Mucosa of rectum (tissue), 2 donors: ENCODE data around the gene OSGEP.

Experiments
- H3K27ac ChIP-seq, 2 donors: one replicate each; pipeline ENCODE4 v1.7.0; 2013; ENCODE audit warnings: inconsistent platforms in 2 of 2, low read depth in 2 of 2, low read length in 2 of 2
- H3K27me3 ChIP-seq, 2 donors: one replicate each; pipeline ENCODE4 v1.7.0; 2013; ENCODE audit warnings: low read length in 2 of 2; ENCODE audit not compliant: control insufficient read depth in 2 of 2, insufficient read depth in 2 of 2
- H3K36me3 ChIP-seq, 2 donors: one replicate each; pipeline ENCODE4 v1.7.0; 2013; ENCODE audit warnings: low read length in 2 of 2; ENCODE audit not compliant: control insufficient read depth in 2 of 2, insufficient read depth in 2 of 2
- H3K4me1 ChIP-seq, 2 donors: one replicate each; pipeline ENCODE4 v1.7.0; 2013; ENCODE audit warnings: low read length in 2 of 2, mild to moderate bottlenecking in 1 of 2; ENCODE audit not compliant: control insufficient read depth in 2 of 2, insufficient read depth in 2 of 2
- H3K4me3 ChIP-seq, 2 donors: one replicate each; pipeline ENCODE4 v1.7.0; 2013; ENCODE audit warnings: low read length in 2 of 2
- H3K9ac ChIP-seq, 2 donors: one replicate each; pipeline ENCODE4 v1.7.0; 2013; ENCODE audit warnings: low read length in 2 of 2, low read depth in 1 of 2, mild to moderate bottlenecking in 1 of 2
- H3K9me3 ChIP-seq, 2 donors: one replicate each; pipeline ENCODE4 v1.7.0; 2013; ENCODE audit warnings: low read length in 2 of 2; ENCODE audit not compliant: control insufficient read depth in 2 of 2
- donor health status: healthy.
- donor health status: Normal muscosa, but diverticular disease.

The OSGEP gene

DNA sequence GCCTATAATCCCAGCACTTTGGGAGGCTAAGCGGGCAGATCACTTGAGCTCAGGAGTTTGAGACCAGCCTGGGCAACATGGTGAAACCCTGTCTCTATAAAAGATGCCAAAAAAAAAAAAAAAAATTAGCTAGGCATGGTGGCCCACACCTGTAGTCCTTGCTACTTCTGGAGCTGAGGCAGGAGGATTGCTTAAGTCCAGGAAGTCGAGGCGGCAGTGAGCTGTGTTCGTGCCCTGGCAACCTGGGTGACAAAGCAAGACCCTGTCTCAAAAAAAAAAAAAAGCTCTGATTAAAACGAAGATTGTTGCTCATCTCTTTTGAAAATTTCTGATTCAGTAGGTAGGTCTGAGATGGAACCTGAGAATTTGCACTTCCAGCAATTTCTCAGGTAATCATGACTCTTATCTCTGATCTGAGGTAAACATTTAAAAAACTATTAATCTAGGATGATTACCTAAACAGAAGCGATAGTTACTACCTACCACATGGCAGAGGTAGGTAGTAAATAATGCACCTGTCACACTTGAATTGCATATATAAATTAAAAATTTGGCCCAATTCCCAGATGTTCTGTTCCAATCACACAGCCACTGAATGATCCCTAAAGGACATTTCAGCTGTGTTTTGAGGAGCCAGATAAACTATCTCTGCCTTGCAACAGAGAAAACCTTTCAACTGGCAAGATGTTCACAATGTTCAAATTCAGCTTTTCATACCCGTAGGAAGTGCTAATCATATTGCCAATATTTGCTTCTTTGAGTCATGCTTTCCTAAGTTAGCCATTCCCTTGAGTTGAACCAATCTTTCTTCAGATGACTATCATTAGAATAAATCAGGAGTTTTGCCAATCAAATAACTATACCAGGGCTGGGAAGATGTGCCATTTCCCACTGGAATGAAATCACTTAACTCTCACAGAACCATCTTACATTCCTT is 37.1 kb downstream of the OSGEP start:
- Histone ChIP-seq H3K27me3 (no peaks in the 10 kb centered on the region), H3K9ac (peak overlapping the region; percentile 25 to 44), H3K36me3 (no peaks in the 10 kb centered on the region), H3K27ac (peak overlapping the region; percentile 93 to 94), H3K4me3 (peak overlapping the region in 1 of 2 donors; percentile 51), H3K9me3 (no peaks in the 10 kb centered on the region), H3K4me1 (peaks cover 36 to 60% of the 10 kb centered on the region in 2 donors)

DNA sequence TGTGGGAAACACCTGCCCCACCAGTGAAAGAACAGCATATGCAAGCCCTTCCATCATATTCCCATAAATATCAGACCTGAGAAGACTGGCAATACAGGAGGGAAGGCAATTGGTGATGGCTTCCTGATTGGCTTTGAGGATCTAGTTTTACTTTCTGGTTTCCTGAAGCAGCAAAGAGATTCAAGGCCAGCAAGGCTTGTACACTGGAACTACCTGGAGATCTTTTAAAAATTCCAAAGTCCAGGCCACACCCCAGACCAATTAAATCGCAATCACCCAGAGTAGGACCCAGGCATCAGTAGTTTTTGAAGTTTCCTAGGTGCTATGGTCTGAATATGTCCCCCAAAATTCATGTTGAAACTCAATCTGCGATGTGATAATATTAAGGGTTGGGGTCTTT is 38.4 kb downstream of the OSGEP start:
- no peaks in the 10 kb centered on the region for H3K9me3 ChIP-seq
- no peaks in the 10 kb centered on the region for H3K27me3 ChIP-seq
- H3K27ac ChIP-seq = peak overlapping the region; percentile 93 to 94
- no peaks in the 10 kb centered on the region for H3K36me3 ChIP-seq
- peaks cover 36 to 65% of the 10 kb centered on the region in 2 donors for H3K4me1 ChIP-seq
- peak overlapping the region in 1 of 2 donors; percentile 59 for H3K9ac ChIP-seq
- peak overlapping the region; percentile 23 to 36 for H3K4me3 ChIP-seq

GRCh38 chr14:20415782-20416206 is 38.8 kb downstream of the OSGEP start:
- H3K36me3 ChIP-seq = no peaks in the 10 kb centered on the region
- H3K4me1 ChIP-seq = peaks cover 36 to 65% of the 10 kb centered on the region in 2 donors
- no peaks in the 10 kb centered on the region for H3K27me3 ChIP-seq
- peak overlapping the region; percentile 9 to 59 for H3K9ac ChIP-seq
- H3K9me3 ChIP-seq = no peaks in the 10 kb centered on the region
- peak overlapping the region; percentile 14 to 36 for H3K4me3 ChIP-seq
- H3K27ac ChIP-seq = peak overlapping the region; percentile 93 to 94

GRCh38 chr14:20413744-20414082 is 40.9 kb downstream of the OSGEP start:
- Histone ChIP-seq H3K4me1 (peaks cover 27 to 54% of the 10 kb centered on the region in 2 donors), H3K27ac (peak overlapping the region; percentile 99 to 100), H3K4me3 (peak overlapping the region; percentile 90 to 98), H3K36me3 (no peaks in the 10 kb centered on the region), H3K27me3 (no peaks in the 10 kb centered on the region), H3K9ac (peak overlapping the region; percentile 92 to 95), H3K9me3 (no peaks in the 10 kb centered on the region)

GRCh38 chr14:20412876-20413743 is 41.5 kb downstream of the OSGEP start, which contains the start of gene TEP1:
TEP1 (minus strand) TSS chr14:20413501; CDS start chr14:20408439, 5,062 bp downstream.
- no peaks in the 10 kb centered on the region for H3K9me3 ChIP-seq
- peak within 1 kb of the TSS; percentile 99 to 100 for H3K27ac ChIP-seq
- peak within 1 kb of the TSS; percentile 90 to 98 for H3K4me3 ChIP-seq
- peak within 1 kb of the TSS; percentile 92 to 95 for H3K9ac ChIP-seq
- H3K36me3 ChIP-seq = peaks cover 3 to 5% of the 10 kb centered on the region in 2 donors
- no peaks in the 10 kb centered on the region for H3K27me3 ChIP-seq
- H3K4me1 ChIP-seq = peaks cover 23 to 49% of the 10 kb centered on the region in 2 donors

- peaks cover 20 to 43% of the 10 kb centered on the region in 2 donors for H3K4me1 ChIP-seq
- peak overlapping the region; percentile 90 to 98 for H3K4me3 ChIP-seq
- peak overlapping the region; percentile 92 to 95 for H3K9ac ChIP-seq
- no peaks in the 10 kb centered on the region for H3K27me3 ChIP-seq
- peak overlapping the region; percentile 99 to 100 for H3K27ac ChIP-seq
- peaks cover 10 to 12% of the 10 kb centered on the region in 2 donors for H3K36me3 ChIP-seq
- H3K9me3 ChIP-seq = no peaks in the 10 kb centered on the region
Measured at GRCh38 chr14:20412411-20412810, 42.2 kb downstream of the OSGEP start.

GRCh38 chr14:20409226-20409625 is 45.4 kb downstream of the OSGEP start:
- Histone ChIP-seq H3K27me3 (no peaks in the 10 kb centered on the region), H3K9ac (no peak overlapping the region), H3K4me3 (no peak overlapping the region), H3K27ac (no peak overlapping the region), H3K9me3 (no peaks in the 10 kb centered on the region), H3K4me1 (peaks cover 5 to 14% of the 10 kb centered on the region in 2 donors), H3K36me3 (peaks cover 37 to 41% of the 10 kb centered on the region in 2 donors)

DNA sequence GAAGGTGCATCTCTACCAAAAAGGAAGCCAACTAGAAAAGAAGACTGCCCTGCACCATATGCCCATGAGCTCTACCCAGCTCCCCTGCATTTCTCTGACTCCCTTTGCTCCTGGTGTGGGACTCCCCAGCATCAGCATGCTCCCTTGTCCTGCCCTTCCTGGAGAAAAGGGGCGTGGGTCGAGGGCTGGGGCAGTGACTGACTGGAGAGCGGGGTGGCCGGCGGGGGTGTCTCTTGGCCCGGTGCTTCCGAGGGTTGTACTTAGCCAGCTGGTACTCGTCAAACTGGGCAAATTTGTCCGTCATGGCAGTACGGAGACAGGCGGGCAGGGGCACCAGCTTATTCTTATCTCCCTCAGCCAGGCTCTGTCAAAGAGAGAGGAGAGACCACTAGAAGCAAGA is 51.1 kb downstream of the OSGEP start:
- H3K4me1 ChIP-seq = peaks cover 0 to 8% of the 10 kb centered on the region in 2 donors
- no peak overlapping the region for H3K4me3 ChIP-seq
- H3K36me3 ChIP-seq = peaks cover 63 to 79% of the 10 kb centered on the region in 2 donors
- H3K27me3 ChIP-seq = no peaks in the 10 kb centered on the region
- H3K27ac ChIP-seq = no peak overlapping the region
- no peak overlapping the region for H3K9ac ChIP-seq
- H3K9me3 ChIP-seq = no peaks in the 10 kb centered on the region

DNA sequence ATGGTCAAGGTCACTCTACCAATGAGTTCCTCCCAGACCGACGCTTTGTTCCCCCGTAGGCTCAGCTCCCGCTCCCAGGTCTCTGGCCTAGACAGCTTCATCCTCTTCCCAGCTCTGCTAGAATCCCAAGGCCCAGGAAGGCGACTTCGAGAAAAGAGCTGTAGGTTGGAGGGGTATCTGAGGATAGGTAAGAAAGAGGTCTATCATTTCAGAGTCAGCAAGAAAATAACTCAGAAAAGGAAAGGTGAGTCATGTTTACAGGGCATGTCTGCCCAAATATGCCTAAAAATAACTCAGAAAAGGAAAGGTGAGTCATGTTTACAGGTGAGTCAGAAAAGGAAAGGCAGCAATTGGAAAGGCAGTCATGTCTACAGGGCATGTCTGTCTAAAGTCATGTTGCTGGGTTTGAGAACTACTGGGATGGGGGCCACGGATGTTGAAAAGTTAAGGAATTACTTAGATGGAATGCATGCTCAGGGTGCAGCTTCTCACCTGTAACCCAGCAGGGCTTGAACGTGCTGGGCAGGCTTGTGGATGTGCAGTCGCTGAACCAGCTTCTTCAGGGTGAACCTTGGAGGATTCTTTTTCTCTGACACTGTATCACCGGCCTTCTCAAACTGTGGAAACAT is 53.5 kb downstream of the OSGEP start:
- Histone ChIP-seq H3K9me3 (no peaks in the 10 kb centered on the region), H3K36me3 (peaks cover 51 to 69% of the 10 kb centered on the region in 2 donors), H3K27ac (no peak overlapping the region), H3K27me3 (no peaks in the 10 kb centered on the region), H3K4me3 (no peak overlapping the region), H3K9ac (no peak overlapping the region), H3K4me1 (peaks cover 0 to 8% of the 10 kb centered on the region in 2 donors)
